Gastrocnemius medialis (tissue), 4 donors: ENCODE results near the gene SAYSD1. TPM values are rescaled to one million over a fixed set of nuclear protein-coding genes. Genes with fewer than 3 reads are reported as not detected.

Source experiments
- ATAC-seq, 2 donors: fragments of 150-250 bp; one replicate each; pipeline ENCODE4 v1.9.1; 2016
- DNase-seq, 2 donors: peaks; one replicate each; pipeline ENCODE4 v3.0.0-alpha.2; 2019
- H3K27ac ChIP-seq, 4 donors: fragments of 200-600 bp; sonication (generic); 1 replicate in 1 of 4; 2 replicates in 3 of 4; pipeline ENCODE4 v1.5.1; 2016 to 2018; ENCODE audit warnings: mild to moderate bottlenecking in 2 of 4, moderate library complexity in 1 of 4
- H3K27me3 ChIP-seq, 3 donors: fragments of 200-600 bp; sonication (generic) in 2 of 3; 1 replicate in 1 of 3; 2 replicates in 2 of 3; pipeline versions ENCODE4 v1.5.1 to v1.6.0; 2016 to 2019; ENCODE audit warnings: mild to moderate bottlenecking in 1 of 3, moderate library complexity in 1 of 3
- H3K36me3 ChIP-seq, 2 donors: fragments of 200-600 bp; sonication (generic) in 1 of 2; one replicate each; pipeline ENCODE4 v1.5.1; 2017 to 2018
- H3K4me1 ChIP-seq, 2 donors: fragments of 200-600 bp; sonication (generic) in 1 of 2; one replicate each; pipeline ENCODE4 v1.5.1; 2016 to 2017; ENCODE audit warnings: mild to moderate bottlenecking in 2 of 2
- H3K4me3 ChIP-seq, 4 donors: fragments of 200-600 bp; sonication (generic) in 3 of 4; 1 replicate in 1 of 4; 2 replicates in 3 of 4; pipeline ENCODE4 v1.5.1; 2016 to 2019; ENCODE audit warnings: mild to moderate bottlenecking in 2 of 4
- H3K9me3 ChIP-seq, 3 donors: fragments of 200-600 bp; sonication (generic) in 2 of 3; 1 replicate in 1 of 3; 2 replicates in 2 of 3; pipeline ENCODE4 v1.5.1; 2016 to 2019
- CTCF ChIP-seq, 5 experiments: fragments of 450-650 bp in 3 of 5; fragments of 200-600 bp in 2 of 5; sonication (generic) in 2 of 5; IDR thresholded peaks in 4 of 5; conservative IDR thresholded peaks in 1 of 5; 1 replicate in 4 of 5; 2 replicates in 1 of 5; pipeline ENCODE4 v1.5.1; 2016 to 2019; ENCODE audit warnings: antibody characterized with exemption in 5 of 5, mild to moderate bottlenecking in 3 of 5, moderate library complexity in 3 of 5
- POLR2A ChIP-seq, 2 donors: fragments of 450-650 bp; IDR thresholded peaks; one replicate each; pipeline ENCODE4 v1.6.1; 2017; ENCODE audit warnings: antibody characterized with exemption in 2 of 2, mild to moderate bottlenecking in 2 of 2, moderate library complexity in 2 of 2
- in situ Hi-C, 4 donors: fragments of 200-750 bp; cut with MboI; loops; one replicate each; pipeline versions ENCODE4 v1.15.0 to v1.8.0; 2017; ENCODE audit warnings: low sequenced_read_pairs in 4 of 4
- intact Hi-C: fragments of 100-400 bp; cut with DNase I; formaldehyde crosslinking; loops from one replicate; pipeline ENCODE4 v1.15.1; 2023; ENCODE audit warnings: low total_unique reads
- total RNA-seq, 4 donors: library from RNA; depleted of rRNA; stranded (reverse); fragments of >200 nt; gene quantifications; one replicate each; pipeline versions ENCODE4 v1.1.0 to v1.2.3, GENCODE V29; 2016

SAYSD1 gene
- total RNA-seq, 4 donors from 2014 or later = 6.4 to 12.9 (median 10.4) TPM

- no peaks in the 10 kb centered on the region for H3K4me1 ChIP-seq
- TF ChIP-seq CTCF (IDR thresholded peaks at IDR 0.05 in 4 of 5, conservative IDR thresholded peaks at IDR 0.05 in 1 of 5) (no peak), POLR2A (IDR thresholded peaks at IDR 0.05) (no peak)
- ATAC-seq = no peak
- no peaks in the 10 kb centered on the region for H3K36me3 ChIP-seq
- no peak overlapping the region for H3K27ac ChIP-seq
- in situ Hi-C loops (no loop called here), intact Hi-C loops (no loop called here)
- no peaks in the 10 kb centered on the region for H3K27me3 ChIP-seq
- H3K4me3 ChIP-seq = no peak overlapping the region
- no peaks in the 10 kb centered on the region for H3K9me3 ChIP-seq
- no peak for DNase-seq
Observed at GRCh38 chr6:39056681-39057080, 58.3 kb downstream of the SAYSD1 start.

DNA sequence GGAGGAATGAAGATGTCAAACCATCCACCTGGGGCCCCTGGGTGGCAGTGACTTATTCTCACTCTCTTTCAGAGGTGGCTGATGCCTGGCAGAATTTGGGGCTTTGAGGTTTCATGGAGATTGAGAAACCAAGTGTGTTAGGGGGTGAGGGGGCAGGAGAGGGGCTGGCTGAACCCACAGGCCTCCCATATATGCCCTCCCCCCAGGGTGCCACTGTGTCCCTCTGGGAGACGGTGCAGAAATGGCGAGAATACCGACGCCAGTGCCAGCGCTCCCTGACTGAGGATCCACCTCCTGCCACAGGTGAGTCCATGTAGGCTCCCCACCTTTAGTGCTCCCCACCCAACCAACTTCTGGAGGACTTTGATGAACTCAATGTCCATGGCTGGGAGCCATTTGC, 58.8 kb downstream of the SAYSD1 start:
- no peaks in the 10 kb centered on the region for H3K36me3 ChIP-seq

GRCh38 chr6:39055661-39056060, 59.3 kb downstream of the SAYSD1 start:
- H3K36me3 ChIP-seq = no peaks in the 10 kb centered on the region
- H3K9me3 ChIP-seq = no peaks in the 10 kb centered on the region
- H3K27me3 ChIP-seq = peaks cover 0 to 3% (median 0%) of the 10 kb centered on the region in 3 donors
- intact Hi-C loops = no loop called here
- ATAC-seq (no peak), DNase-seq (no peak)
- no peak overlapping the region for H3K27ac ChIP-seq
- in situ Hi-C loops = no loop called here
- TF ChIP-seq CTCF (IDR thresholded peaks at IDR 0.05 in 4 of 5, conservative IDR thresholded peaks at IDR 0.05 in 1 of 5) (no peak), POLR2A (IDR thresholded peaks at IDR 0.05) (no peak)
- no peaks in the 10 kb centered on the region for H3K4me1 ChIP-seq
- no peak overlapping the region for H3K4me3 ChIP-seq

More for the DNA sequence above, 58.8 kb downstream of the SAYSD1 start:
- H3K4me1 ChIP-seq = no peaks in the 10 kb centered on the region
- no peak for TF ChIP-seq CTCF (IDR thresholded peaks at IDR 0.05 in 4 of 5, conservative IDR thresholded peaks at IDR 0.05 in 1 of 5)
- no peak for TF ChIP-seq POLR2A (IDR thresholded peaks at IDR 0.05)
- peaks cover 0 to 3% (median 0%) of the 10 kb centered on the region in 3 donors for H3K27me3 ChIP-seq
- ATAC-seq (no peak), DNase-seq (no peak)
- in situ Hi-C loops = no loop called here
- H3K27ac ChIP-seq = no peak overlapping the region
- intact Hi-C loops = no loop called here
- H3K9me3 ChIP-seq = no peaks in the 10 kb centered on the region
- no peak overlapping the region for H3K4me3 ChIP-seq

DNA sequence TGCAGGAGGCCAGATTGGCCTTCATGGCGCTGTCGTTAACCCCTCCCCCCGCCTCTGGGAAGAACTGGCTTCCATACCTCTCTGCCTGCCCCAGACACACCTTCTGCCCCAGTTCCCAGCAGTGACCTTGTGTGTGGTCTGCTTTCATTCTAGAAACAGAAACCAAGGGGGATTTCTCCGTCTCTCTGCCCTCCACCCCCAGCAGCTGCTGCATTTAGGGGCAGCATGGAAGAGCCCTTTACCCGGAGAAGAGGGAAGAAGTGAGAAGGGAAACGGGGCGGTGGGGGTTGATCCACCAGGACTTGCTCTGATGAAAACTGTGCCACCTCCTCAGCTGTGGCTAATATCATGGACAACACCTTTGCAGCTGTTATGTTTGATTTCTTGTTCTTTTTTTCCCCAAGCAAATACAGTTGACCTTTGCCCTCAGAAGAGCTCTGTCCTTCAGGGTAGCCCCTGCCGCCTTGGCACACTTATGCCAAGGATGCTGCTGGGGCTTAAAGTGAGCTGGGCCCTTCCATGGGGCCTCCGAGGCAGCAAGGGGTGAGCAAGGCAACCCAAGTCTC, 60.3 kb downstream of the SAYSD1 start:
- in situ Hi-C loops = no loop called here
- ATAC-seq (no peak), DNase-seq (no peak)
- Histone ChIP-seq H3K9me3 (no peaks in the 10 kb centered on the region), H3K4me1 (no peaks in the 10 kb centered on the region), H3K36me3 (no peaks in the 10 kb centered on the region), H3K27me3 (peaks cover under 1 to 9% (median 6%) of the 10 kb centered on the region in 3 donors), H3K4me3 (no peak overlapping the region), H3K27ac (no peak overlapping the region)
- no peak for TF ChIP-seq POLR2A (IDR thresholded peaks at IDR 0.05)
- no peak for TF ChIP-seq CTCF (IDR thresholded peaks at IDR 0.05 in 4 of 5, conservative IDR thresholded peaks at IDR 0.05 in 1 of 5)
- intact Hi-C loops = no loop called here

Other genes starting within 250 kb of the SAYSD1 start
- not detected for gene GLP1R, start 66.4 kb downstream of the SAYSD1 start, total RNA-seq
- under 1 TPM in 3 of 4 donors, not detected in 1; 0.07 to 0.22 (median 0.20) TPM for gene KCNK5, start 114.3 kb upstream of the SAYSD1 start, total RNA-seq
- not detected for gene KCNK17, start 199.2 kb upstream of the SAYSD1 start, total RNA-seq
- gene KCNK16, start 207.5 kb upstream of the SAYSD1 start, total RNA-seq = not detected